GM23248 (cell line): Measurements from ENCODE around the gene MFAP2. TPM values are rescaled to one million over a fixed set of nuclear protein-coding genes. Genes with fewer than 3 reads are reported as not detected.

Source experiments
- DNase-seq: peaks from one replicate; pipeline ENCODE4 v3.0.0-alpha.2; 2015
- H2AFZ ChIP-seq: fragments of 200-600 bp; sonication (generic); 2 replicates; pipeline ENCODE4 v1.6.1; 2016; ENCODE audit warnings: antibody characterized with exemption
- H3F3A ChIP-seq: fragments of 200-600 bp; sonication (generic); 2 replicates; pipeline ENCODE4 v1.6.1; 2016; ENCODE audit warnings: mild to moderate bottlenecking, antibody characterized with exemption, mixed run types; ENCODE audit not compliant: insufficient read depth
- H3K27ac ChIP-seq: fragments of 200-600 bp; sonication (generic); 2 replicates; pipeline ENCODE4 v1.5.1; 2016; ENCODE audit warnings: mild to moderate bottlenecking
- H3K27me3 ChIP-seq: fragments of 200-600 bp; sonication (generic); replicated peaks from 2 replicates; pipeline ENCODE4 v1.6.1; 2016; ENCODE audit warnings: mild to moderate bottlenecking; ENCODE audit not compliant: insufficient read depth
- H3K36me3 ChIP-seq: fragments of 200-600 bp; sonication (generic); 2 replicates; pipeline ENCODE4 v1.6.1; 2016; ENCODE audit warnings: low read depth, mild to moderate bottlenecking
- H3K4me1 ChIP-seq: fragments of 200-600 bp; sonication (generic); 2 replicates; pipeline ENCODE4 v1.6.1; 2016; ENCODE audit warnings: mild to moderate bottlenecking; ENCODE audit not compliant: insufficient read depth
- H3K4me2 ChIP-seq: fragments of 200-600 bp; sonication (generic); one replicate; pipeline ENCODE4 v1.6.1; 2016; ENCODE audit warnings: mild to moderate bottlenecking; ENCODE audit not compliant: unreplicated experiment
- H3K4me3 ChIP-seq: fragments of 200-600 bp; sonication (generic); 2 replicates; pipeline ENCODE4 v1.5.1; 2016; ENCODE audit warnings: mild to moderate bottlenecking
- H3K79me2 ChIP-seq: fragments of 200-600 bp; sonication (generic); 2 replicates; pipeline ENCODE4 v1.6.1; 2016; ENCODE audit warnings: mild to moderate bottlenecking; ENCODE audit not compliant: insufficient read depth
- H3K9ac ChIP-seq: fragments of 200-600 bp; sonication (generic); 2 replicates; pipeline ENCODE4 v1.6.1; 2016; ENCODE audit warnings: mild to moderate bottlenecking
- H3K9me2 ChIP-seq: fragments of 200-600 bp; sonication (generic); 2 replicates; pipeline ENCODE4 v1.6.1; 2016; ENCODE audit warnings: mixed run types, mild to moderate bottlenecking, moderate library complexity; ENCODE audit not compliant: insufficient read depth
- H3K9me3 ChIP-seq: fragments of 200-600 bp; sonication (generic); one replicate; pipeline ENCODE4 v1.6.1; 2017; ENCODE audit warnings: low read depth
- H4K20me1 ChIP-seq: fragments of 200-600 bp; sonication (generic); 2 replicates; pipeline ENCODE4 v1.6.0; 2016; ENCODE audit not compliant: insufficient read depth
- EZH2 ChIP-seq: fragments of 200-600 bp; sonication (generic); IDR thresholded peaks from 2 replicates; pipeline ENCODE4 v1.6.1; 2018; ENCODE audit warnings: antibody characterized with exemption, mild to moderate bottlenecking; ENCODE audit not compliant: insufficient read depth, poor library complexity, severe bottlenecking
- EZH2phosphoT487 ChIP-seq: fragments of 200-600 bp; sonication (generic); IDR thresholded peaks from 2 replicates; pipeline ENCODE4 v1.6.1; 2018; ENCODE audit warnings: antibody characterized with exemption, moderate library complexity, mild to moderate bottlenecking, low read depth; ENCODE audit not compliant: insufficient read depth
- WGBS, 2 experiments: methylation state at CpG; one replicate each; pipeline ENCODE4 v1.1.6; 2015 to 2017; ENCODE audit warnings: low lambda C conversion rate in 2 of 2, low coverage in 1 of 2; ENCODE audit errors: missing lambda C conversion rate in 2 of 2; 5-methylcytosine and 5-hydroxymethylcytosine counted together
- in situ Hi-C: fragments of 300-500 bp; cut with MboI; formaldehyde crosslinking; loops from 2 replicates; pipeline ENCODE4 v1.15.0; 2020
- polyA plus RNA-seq: library from polyadenylated mRNA; unstranded; fragments of >200 nt; fragmentation: Nextera tagmentation; extraction: Ambion mirVana; gene quantifications from 2 replicates; pipeline ENCODE4 v1.2.1, GENCODE V29; 2016
- total RNA-seq: library from RNA; depleted of rRNA; stranded (reverse); fragments of >200 nt; shearing (Covaris generic); gene quantifications from 2 replicates; pipeline ENCODE4 v1.2.3, GENCODE V29; 2014

Gene MFAP2
- total and polyA plus RNA-seq, 2 experiments from 2014 or later = 189 to 471 TPM

GRCh38 chr1:16989676-16990391 lies 9.4 kb upstream of the MFAP2 start:
- peaks cover 10% of the 10 kb centered on the region for H3F3A ChIP-seq
- H3K36me3 ChIP-seq = no peaks in the 10 kb centered on the region; the same call in 1 of the 2 replicates
- no peaks in the 10 kb centered on the region for H3K9me3 ChIP-seq
- no peak overlapping the region for H3K4me2 ChIP-seq
- H3K27ac ChIP-seq = no peak overlapping the region
- H3K79me2 ChIP-seq = no peaks in the 10 kb centered on the region
- no peaks in the 10 kb centered on the region for H4K20me1 ChIP-seq
- WGBS, 2 experiments = 97 to 99% methylated on average over 18 to 22 of the region's 22 CpGs
- H3K4me3 ChIP-seq = no peak overlapping the region
- no peak overlapping the region for H2AFZ ChIP-seq
- TF ChIP-seq EZH2phosphoT487 (no peak), EZH2 (no peak)
- H3K27me3 ChIP-seq = no peaks in the 10 kb centered on the region
- in situ Hi-C loops = no loop called here
- H3K4me1 ChIP-seq = peaks cover 3% of the 10 kb centered on the region; the same call in 1 of the 2 replicates
- H3K9me2 ChIP-seq = no peaks in the 10 kb centered on the region
- DNase-seq = no peak
- H3K9ac ChIP-seq = no peak overlapping the region

- Histone ChIP-seq H3K27ac (no peak overlapping the region), H4K20me1 (no peaks in the 10 kb centered on the region), H3K27me3 (no peaks in the 10 kb centered on the region), H3K9me3 (no peaks in the 10 kb centered on the region), H3K4me1 (peaks cover 10% of the 10 kb centered on the region; the same call in 1 of the 2 replicates), H3K79me2 (no peaks in the 10 kb centered on the region), H3F3A (peaks cover 10% of the 10 kb centered on the region), H3K4me3 (no peak overlapping the region), H3K9ac (no peak overlapping the region), H3K36me3 (no peaks in the 10 kb centered on the region; the same call in 1 of the 2 replicates), H2AFZ (no peak overlapping the region), H3K4me2 (no peak overlapping the region), H3K9me2 (no peaks in the 10 kb centered on the region)
- TF ChIP-seq EZH2phosphoT487 = no peak
- no peak for TF ChIP-seq EZH2
- DNase-seq = no peak
- in situ Hi-C loops = no loop called here
- 96 to 99% methylated on average over 13 of the region's 13 CpGs for WGBS, 2 experiments
Measured at GRCh38 chr1:16988210-16988609, 7.8 kb upstream of the MFAP2 start.

- peaks cover 21% of the 10 kb centered on the region for H3F3A ChIP-seq
- WGBS, 2 experiments = 81 to 87% methylated on average over 14 to 16 of the region's 16 CpGs
- no peak overlapping the region for H3K27ac ChIP-seq
- H3K9ac ChIP-seq = no peak overlapping the region
- no peak for TF ChIP-seq EZH2
- TF ChIP-seq EZH2phosphoT487 = no peak
- no peak overlapping the region for H3K4me3 ChIP-seq
- no peak for DNase-seq
- H3K4me1 ChIP-seq = peaks cover 15% of the 10 kb centered on the region
- in situ Hi-C loops = no loop called here
- no peaks in the 10 kb centered on the region; the same call in 1 of the 2 replicates for H3K36me3 ChIP-seq
- no peak overlapping the region for H2AFZ ChIP-seq
- H3K4me2 ChIP-seq = no peak overlapping the region
- H3K9me3 ChIP-seq = no peaks in the 10 kb centered on the region
- H4K20me1 ChIP-seq = no peaks in the 10 kb centered on the region
- no peaks in the 10 kb centered on the region for H3K9me2 ChIP-seq
- no peaks in the 10 kb centered on the region for H3K79me2 ChIP-seq
- no peaks in the 10 kb centered on the region for H3K27me3 ChIP-seq
Measured at GRCh38 chr1:16986962-16987361, 6.5 kb upstream of the MFAP2 start.

GRCh38 chr1:16986560-16986959 lies 6.1 kb upstream of the MFAP2 start:
- H4K20me1 ChIP-seq = no peaks in the 10 kb centered on the region
- 87 to 96% methylated on average over 14 to 23 of the region's 23 CpGs for WGBS, 2 experiments
- no peak overlapping the region for H3K9ac ChIP-seq
- no peaks in the 10 kb centered on the region for H3K79me2 ChIP-seq
- no peak overlapping the region for H2AFZ ChIP-seq
- H3K4me3 ChIP-seq = no peak overlapping the region
- H3F3A ChIP-seq = peaks cover 25% of the 10 kb centered on the region
- peaks cover 19% of the 10 kb centered on the region for H3K4me1 ChIP-seq
- H3K9me2 ChIP-seq = no peaks in the 10 kb centered on the region
- no peak overlapping the region for H3K27ac ChIP-seq
- H3K4me2 ChIP-seq = no peak overlapping the region
- H3K36me3 ChIP-seq = no peaks in the 10 kb centered on the region; the same call in 1 of the 2 replicates
- DNase-seq = no peak
- H3K27me3 ChIP-seq = no peaks in the 10 kb centered on the region
- H3K9me3 ChIP-seq = no peaks in the 10 kb centered on the region
- in situ Hi-C loops = no loop called here
- no peak for TF ChIP-seq EZH2phosphoT487
- TF ChIP-seq EZH2 = no peak
